KOPT-K1 (cell line): ENCODE measurements around the gene C18orf63.

Experiments
- H3K27ac ChIP-seq: fragments of 200-600 bp; sonication (generic); 2 replicates; pipeline ENCODE4 v1.5.1; 2016; ENCODE audit warnings: antibody characterized with exemption, mild to moderate bottlenecking, low read depth, low read length; ENCODE audit not compliant: poor library complexity, severe bottlenecking
- H3K36me3 ChIP-seq: fragments of 200-600 bp; sonication (generic); 2 replicates; pipeline ENCODE4 v1.5.1; 2017; ENCODE audit warnings: antibody characterized with exemption, mild to moderate bottlenecking, low read length, moderate library complexity; ENCODE audit not compliant: insufficient read depth
- H3K9me3 ChIP-seq: fragments of 200-600 bp; sonication (generic); 2 replicates; pipeline ENCODE4 v1.5.1; 2017; ENCODE audit warnings: antibody characterized with exemption, low read length, mild to moderate bottlenecking; ENCODE audit not compliant: insufficient read depth, poor library complexity, severe bottlenecking

Gene C18orf63

DNA sequence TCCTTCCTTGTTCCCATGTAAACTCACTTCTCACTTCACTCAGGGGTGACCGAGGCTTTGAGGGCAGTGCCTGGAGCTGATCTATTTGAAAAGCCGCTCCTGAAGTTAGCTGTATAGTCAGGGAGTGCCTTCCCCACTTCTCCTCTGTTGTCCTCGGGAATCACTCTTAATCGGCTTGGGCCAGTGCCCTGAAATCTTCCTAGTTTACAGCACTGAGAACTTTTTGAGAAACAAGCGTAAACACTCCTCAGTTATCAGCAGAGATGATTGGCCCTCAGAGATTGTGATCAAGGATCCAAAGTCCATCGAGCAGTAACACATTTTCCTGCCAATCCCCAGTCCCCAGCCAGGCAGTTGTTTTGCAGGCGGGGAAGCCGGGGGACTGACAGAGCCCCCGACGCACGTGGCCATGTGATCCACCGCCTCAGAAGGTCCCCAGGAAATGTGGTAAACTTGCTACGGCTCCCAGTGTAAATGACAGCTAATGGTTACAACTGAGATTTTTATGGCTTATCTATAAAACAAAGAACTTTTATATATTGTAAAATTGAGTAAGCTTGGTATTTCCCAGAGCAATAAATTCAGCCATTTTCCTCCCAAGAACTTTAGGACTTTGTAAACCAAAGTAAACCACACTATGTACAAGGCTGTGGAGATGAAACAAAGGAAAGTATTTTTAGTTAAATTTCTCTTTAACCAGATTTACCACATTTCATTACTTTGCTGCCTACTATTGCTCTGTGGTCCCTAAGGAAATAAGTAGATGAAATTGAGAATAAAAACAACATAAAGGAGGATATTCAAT, 53.5 kb downstream of the C18orf63 start:
- H3K27ac ChIP-seq: no peak overlapping the region
- H3K36me3 ChIP-seq: no peaks in the 10 kb centered on the region
- no peaks in the 10 kb centered on the region for H3K9me3 ChIP-seq

DNA sequence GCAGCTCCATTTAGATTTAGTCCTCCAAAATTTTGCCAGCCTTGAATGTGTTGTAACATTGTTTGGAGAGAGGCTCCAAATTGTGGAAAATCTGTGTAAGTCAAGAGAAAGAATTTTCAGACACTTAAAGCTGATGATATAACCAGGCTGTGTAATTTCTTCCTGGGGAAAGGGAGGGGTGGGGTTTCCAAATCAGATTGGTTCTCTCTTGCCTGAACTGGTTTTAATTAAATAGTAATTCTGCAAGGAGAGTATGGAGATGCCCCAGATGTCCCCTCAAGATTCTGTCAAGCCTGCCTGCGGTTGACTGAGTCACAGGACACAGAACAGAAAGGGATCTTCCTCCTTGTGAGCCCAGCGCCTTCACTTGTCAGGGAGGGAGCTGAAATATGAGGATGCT, 54.5 kb downstream of the C18orf63 start:
- Histone ChIP-seq H3K9me3 (no peaks in the 10 kb centered on the region), H3K36me3 (no peaks in the 10 kb centered on the region), H3K27ac (no peak overlapping the region)

DNA sequence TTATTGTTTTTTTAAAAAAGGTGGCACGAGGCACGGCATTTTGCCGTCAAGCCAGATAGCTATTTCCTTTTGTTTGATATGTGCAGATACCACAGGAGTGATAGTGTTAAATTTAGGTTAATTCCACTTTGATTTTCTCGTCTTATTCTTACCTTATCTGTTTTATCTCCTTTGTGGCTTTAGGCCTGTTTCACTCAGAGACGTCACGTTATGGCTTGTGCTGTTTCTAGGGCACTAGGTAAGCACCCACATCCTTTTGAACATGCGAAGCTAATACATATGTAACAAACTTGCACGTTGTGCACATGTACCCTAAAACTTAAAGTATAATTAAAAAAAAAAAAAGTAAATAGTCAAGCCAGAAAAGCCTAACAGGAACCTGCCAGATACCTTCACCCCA, 57.8 kb downstream of the C18orf63 start:
- Histone ChIP-seq H3K9me3 (no peaks in the 10 kb centered on the region), H3K36me3 (no peaks in the 10 kb centered on the region), H3K27ac (no peak overlapping the region)

DNA sequence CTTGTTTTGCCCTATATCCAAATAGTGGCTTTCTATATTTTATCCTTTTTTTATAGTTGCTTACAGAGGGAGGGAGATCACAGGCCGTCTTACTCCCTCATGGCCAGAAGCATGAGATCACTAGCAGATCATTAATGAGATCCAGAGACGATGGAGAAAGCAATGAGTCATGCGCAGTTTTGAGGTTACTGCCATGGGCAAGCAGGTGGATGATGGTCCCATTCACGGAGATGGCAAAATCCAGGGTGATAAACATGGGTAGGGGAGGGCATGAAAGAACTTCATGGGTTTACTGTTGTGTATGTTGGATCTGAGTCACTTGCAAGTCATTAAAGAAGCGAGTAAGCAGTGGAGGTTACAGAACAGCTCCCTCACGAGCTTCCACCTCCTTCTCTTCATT, 60.4 kb downstream of the C18orf63 start:
- H3K36me3 ChIP-seq: no peaks in the 10 kb centered on the region
- no peak overlapping the region for H3K27ac ChIP-seq
- H3K9me3 ChIP-seq: no peaks in the 10 kb centered on the region

DNA sequence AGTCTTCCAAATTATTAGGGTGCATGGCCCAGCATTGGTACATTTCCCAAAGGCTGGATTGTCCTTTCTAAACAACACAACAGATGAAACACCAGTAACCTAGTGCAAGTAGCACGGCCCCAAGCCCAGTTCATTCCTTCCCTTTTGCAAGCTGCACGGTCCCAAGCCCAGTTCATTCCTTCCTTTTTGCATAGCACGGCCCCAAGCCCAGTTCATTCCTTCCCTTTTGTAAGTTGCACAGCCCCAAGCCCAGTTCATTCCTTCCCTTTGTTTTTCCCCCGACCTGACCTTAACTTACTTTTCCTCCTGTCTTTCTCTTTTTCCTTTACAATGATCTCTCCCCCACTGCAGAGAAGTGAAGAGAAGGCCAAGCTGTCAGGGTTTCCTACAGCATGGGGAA, 60.9 kb downstream of the C18orf63 start:
- Histone ChIP-seq H3K27ac (no peak overlapping the region), H3K9me3 (no peaks in the 10 kb centered on the region), H3K36me3 (no peaks in the 10 kb centered on the region)

DNA sequence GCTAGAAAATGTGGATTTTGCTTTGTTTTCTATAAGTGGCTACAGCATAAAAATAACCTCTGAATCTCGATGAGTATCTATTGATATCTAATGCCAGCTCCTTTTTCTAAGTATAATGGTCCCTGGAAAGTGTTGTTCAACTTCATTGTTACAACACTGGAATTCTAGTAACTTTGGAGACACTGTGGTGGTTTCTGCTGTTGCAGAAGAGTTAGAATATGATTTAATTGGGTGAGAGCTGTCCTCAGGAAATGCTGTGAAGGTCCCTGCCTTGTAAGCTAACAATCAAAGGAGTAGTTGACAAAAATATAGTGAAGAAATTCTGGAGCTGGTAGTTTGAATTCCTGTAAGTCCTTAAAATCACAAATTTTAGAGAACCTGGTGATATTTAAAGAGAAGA, 62.1 kb downstream of the C18orf63 start:
- Histone ChIP-seq H3K36me3 (no peaks in the 10 kb centered on the region), H3K9me3 (no peaks in the 10 kb centered on the region), H3K27ac (no peak overlapping the region)

DNA sequence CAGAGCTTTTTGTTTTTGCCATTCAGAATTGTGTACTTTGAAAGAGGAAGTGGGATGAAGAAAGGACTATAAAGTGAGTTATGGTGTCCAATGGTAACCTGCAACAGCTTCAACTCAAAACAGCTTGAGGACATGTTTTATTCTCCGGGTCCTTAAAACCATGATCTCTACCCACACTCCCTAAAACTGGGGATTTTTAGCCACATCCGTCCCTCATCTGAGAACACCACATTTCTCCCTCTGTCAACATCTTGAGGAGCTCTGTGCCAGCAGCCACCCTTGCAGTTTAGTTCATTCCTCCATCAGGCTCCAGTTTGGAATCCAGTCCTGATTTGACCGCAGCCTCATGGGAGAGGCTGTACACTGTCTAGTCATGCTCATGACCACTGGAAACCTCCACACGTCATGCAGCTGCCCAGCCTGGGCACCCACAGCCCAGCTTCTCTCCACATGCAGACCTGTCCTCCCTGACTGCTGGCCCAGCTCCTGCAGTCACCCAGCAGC, 62.6 kb downstream of the C18orf63 start:
- Histone ChIP-seq H3K36me3 (no peaks in the 10 kb centered on the region), H3K27ac (no peak overlapping the region), H3K9me3 (no peaks in the 10 kb centered on the region)

DNA sequence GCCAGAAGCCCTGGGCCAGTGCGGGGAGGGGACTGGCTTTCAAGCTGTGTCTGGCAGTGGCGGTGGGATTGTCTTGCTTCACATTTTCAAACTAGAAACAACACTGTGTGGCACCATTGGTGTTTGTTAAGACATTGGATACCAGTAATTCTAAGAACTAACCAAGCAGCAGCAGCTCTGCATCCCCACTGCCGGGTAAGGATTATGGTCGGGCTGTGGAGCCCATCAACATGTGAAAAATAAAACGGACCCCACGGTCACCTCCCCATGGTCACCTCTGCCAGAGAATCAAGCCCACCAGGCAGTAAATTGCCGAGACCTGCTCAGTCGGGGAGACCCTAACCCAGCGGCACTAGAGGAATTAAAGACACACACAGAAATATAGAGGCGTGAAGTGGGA, 65.3 kb downstream of the C18orf63 start:
- Histone ChIP-seq H3K9me3 (no peaks in the 10 kb centered on the region), H3K36me3 (no peaks in the 10 kb centered on the region)

DNA sequence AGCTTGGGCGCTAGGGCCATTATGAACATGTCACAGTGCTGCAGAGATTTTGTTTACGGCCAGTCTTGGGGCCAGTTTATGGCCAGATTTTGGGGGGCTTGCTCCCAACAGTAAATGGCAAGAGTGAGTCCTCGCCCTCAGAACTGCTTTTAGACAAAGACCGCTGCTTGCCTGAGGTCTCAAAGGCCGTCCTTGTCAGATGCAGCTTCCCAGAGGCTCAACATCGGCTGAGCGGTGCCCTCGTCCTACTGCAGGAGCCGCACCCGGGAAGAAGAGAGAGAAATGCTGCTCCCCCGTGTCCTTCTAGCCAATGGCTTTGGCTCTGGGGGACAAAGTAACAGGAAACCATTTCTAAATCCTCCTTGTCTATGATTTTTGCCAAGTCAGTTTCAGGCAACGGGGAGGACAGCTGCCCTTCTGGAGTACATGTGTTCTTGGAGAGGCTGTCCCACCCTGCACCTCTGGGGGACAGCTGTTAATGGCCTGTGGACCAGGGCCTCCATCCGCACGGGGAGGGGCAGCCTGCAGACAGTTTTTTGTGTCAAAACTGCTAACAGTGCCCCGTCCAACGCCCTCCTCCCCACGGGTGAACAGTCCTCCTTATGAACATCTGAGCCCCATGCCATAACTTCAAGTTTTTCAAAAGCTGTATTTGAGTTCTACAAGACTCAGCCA, 66.1 kb downstream of the C18orf63 start:
- H3K27ac ChIP-seq: no peak overlapping the region
- no peaks in the 10 kb centered on the region for H3K36me3 ChIP-seq
- no peaks in the 10 kb centered on the region for H3K9me3 ChIP-seq

More for the DNA sequence above, 65.3 kb downstream of the C18orf63 start:
- no peak overlapping the region for H3K27ac ChIP-seq

DNA sequence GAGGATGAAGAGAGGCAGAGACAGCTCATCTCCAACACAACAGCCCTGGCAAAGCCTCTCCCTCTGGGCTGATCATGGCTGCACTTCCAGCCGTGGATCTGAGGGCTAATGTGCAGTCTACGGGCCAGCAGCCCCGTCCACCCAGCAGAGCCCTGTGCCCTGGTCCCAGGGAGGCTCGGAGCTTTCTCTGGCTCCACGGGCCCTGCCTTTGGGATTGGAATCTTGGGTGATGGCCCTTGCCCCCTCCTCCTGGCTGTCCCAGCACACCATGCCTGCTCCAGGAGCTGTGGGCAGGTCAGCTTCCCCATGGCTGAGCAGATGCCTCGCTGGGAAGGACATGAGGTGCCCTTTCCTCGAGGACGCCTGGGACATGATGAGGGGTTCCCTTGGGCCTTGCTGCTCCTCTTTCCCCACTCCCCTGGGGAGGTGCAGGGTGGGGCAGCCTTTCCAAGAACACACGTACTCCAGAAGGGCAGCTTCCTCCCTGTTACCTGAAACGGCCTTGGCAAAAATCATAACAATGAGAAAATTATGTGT, 66.9 kb downstream of the C18orf63 start:
- H3K9me3 ChIP-seq: no peaks in the 10 kb centered on the region
- no peak overlapping the region for H3K27ac ChIP-seq
- no peaks in the 10 kb centered on the region for H3K36me3 ChIP-seq

DNA sequence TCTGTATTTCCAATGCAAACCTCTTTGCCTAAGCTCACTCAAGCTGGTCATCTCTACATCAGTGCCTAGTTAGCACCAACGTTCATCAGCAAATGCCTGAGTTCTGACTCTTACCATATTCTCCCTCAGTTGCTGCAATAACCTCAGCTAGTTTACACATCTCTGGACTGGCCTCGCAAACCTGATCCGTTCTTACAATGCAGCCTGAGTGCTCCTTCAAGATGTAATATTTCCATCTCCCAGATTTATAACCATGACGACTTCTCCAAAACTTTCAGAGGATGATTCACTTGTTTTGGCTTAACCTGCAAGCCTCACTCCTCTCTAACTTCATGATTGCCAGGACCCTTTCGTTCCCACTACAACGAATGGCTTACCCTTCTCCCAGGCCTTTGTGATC, 71.7 kb downstream of the C18orf63 start:
- Histone ChIP-seq H3K27ac (no peak overlapping the region), H3K9me3 (no peaks in the 10 kb centered on the region), H3K36me3 (no peaks in the 10 kb centered on the region)

DNA sequence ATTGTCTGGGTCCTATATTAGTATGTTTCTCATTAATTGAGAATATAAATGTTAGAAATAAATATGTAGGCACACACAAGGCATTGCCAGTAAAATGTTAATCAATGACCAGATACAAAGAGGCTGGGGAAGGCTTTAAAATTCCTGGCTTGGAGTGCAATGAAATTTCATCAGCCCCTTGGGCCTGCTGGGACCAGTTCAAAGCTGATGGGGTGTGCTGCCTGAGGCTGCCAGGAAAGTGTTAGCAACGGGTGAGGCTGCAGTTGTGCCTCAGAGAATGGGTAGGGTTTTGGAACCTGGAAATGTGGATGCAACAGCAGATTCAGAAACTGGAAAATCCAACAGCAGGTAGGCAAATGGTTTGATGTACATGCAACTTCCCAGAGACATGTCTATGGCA, 72.6 kb downstream of the C18orf63 start:
- H3K27ac ChIP-seq: no peak overlapping the region

DNA sequence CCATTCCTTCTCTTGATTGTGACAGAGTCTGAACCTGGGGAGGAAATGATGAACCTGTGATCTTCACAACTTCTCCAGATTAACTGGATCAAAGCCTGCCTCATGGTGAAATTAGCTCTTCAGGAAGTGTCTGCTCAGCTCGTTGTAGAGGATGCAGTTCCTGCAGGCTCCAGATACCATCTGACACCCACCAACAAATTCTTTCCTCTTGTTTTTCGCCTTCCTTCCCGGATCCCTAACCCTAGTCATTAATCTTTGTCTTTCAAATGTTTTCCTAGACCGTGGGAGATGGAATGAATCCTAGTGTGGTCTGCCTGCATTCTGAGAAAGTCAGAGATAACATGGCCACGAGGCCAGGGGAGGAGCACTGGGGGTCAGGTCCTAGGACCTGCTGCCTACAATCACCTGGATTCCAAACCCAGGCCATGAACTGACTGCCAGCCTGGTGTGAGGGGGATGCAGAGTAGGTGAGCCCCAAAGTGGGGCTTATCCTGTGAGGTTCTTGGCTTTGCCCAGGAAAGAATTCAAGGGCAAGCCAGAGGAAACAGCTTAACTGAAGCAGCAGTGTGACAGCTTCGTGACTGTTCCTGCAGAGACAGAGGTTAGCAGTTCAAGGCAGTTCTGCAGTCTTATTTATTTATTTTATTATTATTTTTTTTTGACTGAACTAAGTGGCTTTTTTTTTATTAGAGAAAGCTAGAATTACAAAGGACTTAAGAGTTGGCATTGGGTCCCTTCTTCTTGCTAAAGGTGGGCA, 73.7 kb downstream of the C18orf63 start:
- H3K9me3 ChIP-seq: no peaks in the 10 kb centered on the region
- no peaks in the 10 kb centered on the region for H3K36me3 ChIP-seq
- H3K27ac ChIP-seq: no peak overlapping the region

More for the DNA sequence above, 72.6 kb downstream of the C18orf63 start:
- Histone ChIP-seq H3K36me3 (no peaks in the 10 kb centered on the region), H3K9me3 (no peaks in the 10 kb centered on the region)

DNA sequence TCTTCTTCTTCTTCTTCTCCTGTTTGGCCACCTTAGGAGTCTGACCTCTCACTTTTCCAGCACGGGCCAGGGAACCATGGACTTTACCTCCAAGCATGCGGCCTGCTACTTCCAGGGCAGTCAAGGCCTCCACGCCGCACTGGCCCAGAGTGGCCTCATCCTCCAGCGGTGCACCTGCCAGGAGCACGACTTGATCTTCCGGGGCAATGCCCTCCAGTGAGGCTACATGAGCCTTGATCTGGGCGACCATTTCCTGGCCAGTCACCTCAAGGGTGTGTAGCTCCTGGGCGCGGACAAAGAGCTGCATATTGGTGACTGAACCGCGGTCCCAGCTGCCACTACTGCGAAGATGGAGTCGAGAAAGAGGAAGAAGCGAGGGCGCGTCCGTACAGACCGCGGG, 74.4 kb downstream of the C18orf63 start:
- Histone ChIP-seq H3K9me3 (no peaks in the 10 kb centered on the region), H3K27ac (no peak overlapping the region), H3K36me3 (no peaks in the 10 kb centered on the region)

DNA sequence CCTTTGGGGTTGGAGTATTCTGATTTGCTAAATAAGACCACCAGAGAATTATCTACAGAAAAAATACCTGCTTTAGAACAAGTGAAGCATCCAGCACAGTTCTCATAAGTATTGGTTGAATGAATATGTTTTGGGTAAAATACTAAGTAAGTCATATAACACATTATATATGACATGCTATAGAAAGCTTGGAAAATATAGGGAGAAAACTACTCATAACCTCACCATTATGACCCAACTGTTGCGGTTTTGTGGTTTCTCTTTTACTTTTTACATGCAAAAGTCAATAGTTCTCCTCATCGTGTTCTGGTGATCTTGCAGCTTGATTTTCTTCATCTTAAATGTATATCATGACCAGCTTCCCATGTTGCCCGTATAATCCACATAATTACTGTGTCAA, 75.3 kb downstream of the C18orf63 start:
- no peaks in the 10 kb centered on the region for H3K9me3 ChIP-seq
- no peak overlapping the region for H3K27ac ChIP-seq
- no peaks in the 10 kb centered on the region for H3K36me3 ChIP-seq
